Measurements from ENCODE around the gene AGBL5. TPM values are rescaled to one million over a fixed set of nuclear protein-coding genes. Genes with fewer than 3 reads are reported as not detected.

Gene AGBL5, protein sequence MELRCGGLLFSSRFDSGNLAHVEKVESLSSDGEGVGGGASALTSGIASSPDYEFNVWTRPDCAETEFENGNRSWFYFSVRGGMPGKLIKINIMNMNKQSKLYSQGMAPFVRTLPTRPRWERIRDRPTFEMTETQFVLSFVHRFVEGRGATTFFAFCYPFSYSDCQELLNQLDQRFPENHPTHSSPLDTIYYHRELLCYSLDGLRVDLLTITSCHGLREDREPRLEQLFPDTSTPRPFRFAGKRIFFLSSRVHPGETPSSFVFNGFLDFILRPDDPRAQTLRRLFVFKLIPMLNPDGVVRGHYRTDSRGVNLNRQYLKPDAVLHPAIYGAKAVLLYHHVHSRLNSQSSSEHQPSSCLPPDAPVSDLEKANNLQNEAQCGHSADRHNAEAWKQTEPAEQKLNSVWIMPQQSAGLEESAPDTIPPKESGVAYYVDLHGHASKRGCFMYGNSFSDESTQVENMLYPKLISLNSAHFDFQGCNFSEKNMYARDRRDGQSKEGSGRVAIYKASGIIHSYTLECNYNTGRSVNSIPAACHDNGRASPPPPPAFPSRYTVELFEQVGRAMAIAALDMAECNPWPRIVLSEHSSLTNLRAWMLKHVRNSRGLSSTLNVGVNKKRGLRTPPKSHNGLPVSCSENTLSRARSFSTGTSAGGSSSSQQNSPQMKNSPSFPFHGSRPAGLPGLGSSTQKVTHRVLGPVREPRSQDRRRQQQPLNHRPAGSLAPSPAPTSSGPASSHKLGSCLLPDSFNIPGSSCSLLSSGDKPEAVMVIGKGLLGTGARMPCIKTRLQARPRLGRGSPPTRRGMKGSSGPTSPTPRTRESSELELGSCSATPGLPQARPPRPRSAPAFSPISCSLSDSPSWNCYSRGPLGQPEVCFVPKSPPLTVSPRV
- 48.6 and 55.9 TPM in 2 replicates for total RNA-seq (2016; rRNA removed; fragmentation: Illumina TruSeq; extraction: Trizol)
- total RNA-seq (2016; cell fraction: cytosol; rRNA removed; fragmentation: Illumina TruSeq; extraction: Trizol; ENCODE audit: low read depth), result 148 and 152 TPM in 2 replicates
- total RNA-seq (2016; cell fraction: insoluble cytoplasmic fraction; rRNA removed; fragmentation: Illumina TruSeq; extraction: Trizol), result 39.9 and 57.5 TPM in 2 replicates
- total RNA-seq (2016; cell fraction: membrane; rRNA removed; fragmentation: Illumina TruSeq; extraction: Trizol), result 249 and 253 TPM in 2 replicates
- 22.8 and 23.0 TPM in 2 replicates for total RNA-seq (2016; cell fraction: nucleus; rRNA removed; fragmentation: Illumina TruSeq; extraction: Trizol)
- 63.6 and 73.3 TPM in 2 replicates for polyA plus RNA-seq (2011; rRNA removed)
- polyA plus RNA-seq (2011; cell fraction: cytosol; rRNA removed), result 65.6 and 84.8 TPM in 2 replicates
- 45.3 and 47.1 TPM in 2 replicates for polyA plus RNA-seq (2011; cell fraction: nucleus; rRNA removed)
- polyA plus RNA-seq (2012), result 36.8 and 51.0 TPM in 2 replicates
- polyA plus RNA-seq (2016; cell fraction: cytosol; fragmentation: Illumina TruSeq; extraction: Trizol; ENCODE audit: low read depth), result 247 and 251 TPM in 2 replicates
- polyA plus RNA-seq (2016; cell fraction: insoluble cytoplasmic fraction; fragmentation: Illumina TruSeq; extraction: Trizol; ENCODE audit: low read depth), result 54.3 and 66.5 TPM in 2 replicates
- 277 and 306 TPM in 2 replicates for polyA plus RNA-seq (2016; cell fraction: membrane; fragmentation: Illumina TruSeq; extraction: Trizol; ENCODE audit: low read depth)
- polyA plus RNA-seq (2016; cell fraction: nucleus; fragmentation: Illumina TruSeq; extraction: Trizol; ENCODE audit: insufficient read depth, low read depth), result 44.5 and 47.6 TPM in 2 replicates
- polyA minus RNA-seq (2011; rRNA and poly(A)+ RNA removed; ENCODE audit: low replicate concordance), result 109 and 147 TPM in 2 replicates
- 32.5 and 36.6 TPM in 2 replicates for polyA minus RNA-seq (2011; cell fraction: cytosol; rRNA and poly(A)+ RNA removed)
- polyA minus RNA-seq (2011; cell fraction: nucleus; rRNA and poly(A)+ RNA removed), result 26.1 and 37.3 TPM in 2 replicates
- percentile 54 among the genes with signal in this experiment for Bru-seq, nascent RNA
- percentile 65 among the genes with signal in this experiment for BruChase-seq, experiment 1, labeled RNA remaining after a 6-hour chase
- BruChase-seq, experiment 2, labeled RNA remaining after a 2-hour chase, result percentile 62 among the genes with signal in this experiment
- long read RNA-seq, experiment 1, transcript AGBL5-201 (11 exons, 2,382 nt), result major isoform, 49 of 74 reads
- long read RNA-seq, experiment 1, partial matches to known transcripts, result 14 of 74 reads
- long read RNA-seq, experiment 1, other reads (novel, unspliced or antisense), result 10 of 74 reads
- long read RNA-seq, experiment 2, transcript AGBL5-201 (11 exons, 2,382 nt), result major isoform, 37 of 99 reads
- long read RNA-seq, experiment 2, partial matches to known transcripts, result 34 of 99 reads
- long read RNA-seq, experiment 2, other reads (novel, unspliced or antisense), result 20 of 99 reads

DNA sequence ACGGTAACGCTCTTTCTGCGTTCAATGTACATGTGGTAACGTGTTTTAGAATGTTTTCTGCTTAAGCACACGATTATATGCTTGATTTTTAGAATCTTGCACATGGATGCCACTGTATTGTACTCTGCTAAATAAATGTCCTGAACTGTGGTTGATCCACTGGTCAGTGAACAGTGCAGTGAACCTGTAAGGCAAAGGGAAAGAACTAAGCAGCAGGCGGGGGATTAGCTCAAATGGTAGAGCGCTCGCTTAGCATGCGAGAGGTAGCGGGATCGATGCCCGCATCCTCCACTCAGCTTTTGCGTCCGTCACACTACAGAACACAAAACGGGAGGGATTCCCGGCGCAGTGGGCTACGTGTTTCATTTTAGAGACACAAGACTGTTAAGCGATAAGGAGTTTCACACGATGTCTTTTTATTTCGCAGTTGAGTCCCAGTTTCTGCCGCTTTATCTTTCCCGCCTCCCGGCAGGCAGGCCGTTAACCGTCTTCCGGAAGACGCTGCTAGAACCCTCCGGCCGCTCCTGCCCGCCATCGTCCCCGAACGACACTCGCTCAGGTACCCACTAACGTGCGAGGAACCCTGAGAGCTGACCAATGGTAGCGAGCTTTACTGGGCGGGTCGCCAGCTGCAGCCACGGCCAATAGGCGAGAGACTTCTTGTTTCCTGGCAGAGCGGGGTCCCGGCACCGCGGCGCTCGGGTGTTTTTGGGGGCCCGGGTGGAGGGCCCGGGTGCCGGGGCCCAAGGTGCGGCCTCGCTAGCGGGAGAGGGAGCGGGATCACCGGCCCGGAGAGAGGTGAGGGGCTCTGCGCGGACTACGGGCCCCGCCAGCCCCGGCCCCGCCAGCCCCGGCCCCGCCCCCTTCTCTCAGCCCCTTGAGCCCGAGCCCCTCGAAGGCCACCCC is at the start of gene AGBL5:
AGBL5 (plus strand) TSS at position 673 of the 906 bp plus-strand sequence. CDS start 1,291 bp downstream, outside the sequence.
- CTCF ChIA-PET (ENCODE audit: low intra/inter-chr PET ratio, low total read pairs), result interaction anchor here (0.7 kb wide), 1 partner anchor 89 kb away, joined by 3 read pairs; no protein-coding TSS in a partner anchor
- peak within 1 kb of the TSS; percentile 81 for H3K27ac ChIP-seq (ENCODE audit: extremely low read length, insufficient read depth, low read length)
- no TSS peak for BruUV-seq (replicated peaks)
- peaks cover 24% of the 10 kb centered on the region for H3K4me1 ChIP-seq (ENCODE audit: insufficient read depth, low read length)
- in situ Hi-C loops (cut with HindIII; ENCODE audit: extremely low pct_ligation_motif_present, low pct_unique_long_range_greater_than_20kb), result no loop called here
- H3K36me3 ChIP-seq (replicated peaks in 1 of 2; ENCODE audit: control insufficient read depth in 1 of 2, insufficient read depth in 2 of 2, low read length in 2 of 2), result peaks cover 9 to 34% of the 10 kb centered on the region in 2 experiments
- H4K20me1 ChIP-seq (ENCODE audit: insufficient read depth, low read length), result peaks cover 3% of the 10 kb centered on the region; the same call in 1 of the 2 replicates
- DNase-seq (ENCODE audit: low spot score) (peak; percentile 94), FAIRE-seq (no peak), ATAC-seq (peak; percentile 72)
- no peaks in the 10 kb centered on the region for H3K9me3 ChIP-seq (ENCODE audit: low read length)
- intact Hi-C loops (cut with micrococcal nuclease; ENCODE audit: unreplicated experiment), result loop anchor here (1.0 to 2.0 kb wide), 4 partner anchors 19 to 35 kb away; partner anchors contain the start of genes EMILIN1, KHK, OST4 and TMEM214
- peak within 1 kb of the TSS; percentile 77 for H3K9ac ChIP-seq (ENCODE audit: insufficient read depth, low read depth, low read length)
- H2AFZ ChIP-seq (ENCODE audit: low read length), result peak within 1 kb of the TSS; percentile 68
- peak within 1 kb of the TSS; percentile 86 to 97 (median 91) for H3K4me3 ChIP-seq (replicated peaks in 1 of 3; ENCODE audit: insufficient read depth in 1 of 3, low read depth in 2 of 3, low read length in 3 of 3)
- peaks cover 8% of the 10 kb centered on the region for H3K79me2 ChIP-seq (ENCODE audit: insufficient read depth, low read length)
- under 1% methylated on average over 36 of the region's 67 CpGs for WGBS (ENCODE audit: low lambda C conversion rate)
- POLR2A ChIA-PET, result interaction anchor here (0.7 to 6.4 kb wide), 19 partner anchors 9 to 378 kb away, joined by 3 to 100 read pairs (median 11); partner anchors contain the start of genes ATRAID, EIF2B4, EMILIN1 and GTF3C2
- no peaks in the 10 kb centered on the region; a peak in 1 of 5 replicates for H3K27me3 ChIP-seq (ENCODE audit: control insufficient read depth in 1 of 2, insufficient read depth in 2 of 2, low read length in 2 of 2)
- peak within 1 kb of the TSS; percentile 99 for H3K4me2 ChIP-seq (ENCODE audit: low read depth, low read length)
- no peak for TF ChIP-seq SYNCRIP (IDR thresholded peaks at IDR 0.05; ENCODE audit: insufficient read depth, low read depth, low read length)
- TF ChIP-seq KDM3A (CRISPR knock-in tag; IDR thresholded peaks at IDR 0.05; ENCODE audit: low read depth), result peak; percentile 87; the same call in 1 of the 2 replicates
- TF ChIP-seq ZNF260 (CRISPR knock-in tag; IDR thresholded peaks at IDR 0.05; ENCODE audit: borderline replicate concordance, low read depth), result no peak
- TF ChIP-seq HOXA9 (CRISPR knock-in tag; IDR thresholded peaks at IDR 0.05; ENCODE audit: borderline replicate concordance), result peak; percentile 42; the same call in 1 of the 2 replicates
- no peak for TF ChIP-seq TAF15 (IDR thresholded peaks at IDR 0.05; ENCODE audit: low read depth, low read length, poor library complexity, severe bottlenecking)
- TF ChIP-seq ZNF234 (CRISPR knock-in tag; conservative IDR thresholded peaks at IDR 0.05), result peak; percentile 67; the same call in 1 of the 2 replicates
- peak; percentile 98 for TF ChIP-seq ERF (CRISPR knock-in tag; IDR thresholded peaks at IDR 0.05)
- TF ChIP-seq, protein P1, sequence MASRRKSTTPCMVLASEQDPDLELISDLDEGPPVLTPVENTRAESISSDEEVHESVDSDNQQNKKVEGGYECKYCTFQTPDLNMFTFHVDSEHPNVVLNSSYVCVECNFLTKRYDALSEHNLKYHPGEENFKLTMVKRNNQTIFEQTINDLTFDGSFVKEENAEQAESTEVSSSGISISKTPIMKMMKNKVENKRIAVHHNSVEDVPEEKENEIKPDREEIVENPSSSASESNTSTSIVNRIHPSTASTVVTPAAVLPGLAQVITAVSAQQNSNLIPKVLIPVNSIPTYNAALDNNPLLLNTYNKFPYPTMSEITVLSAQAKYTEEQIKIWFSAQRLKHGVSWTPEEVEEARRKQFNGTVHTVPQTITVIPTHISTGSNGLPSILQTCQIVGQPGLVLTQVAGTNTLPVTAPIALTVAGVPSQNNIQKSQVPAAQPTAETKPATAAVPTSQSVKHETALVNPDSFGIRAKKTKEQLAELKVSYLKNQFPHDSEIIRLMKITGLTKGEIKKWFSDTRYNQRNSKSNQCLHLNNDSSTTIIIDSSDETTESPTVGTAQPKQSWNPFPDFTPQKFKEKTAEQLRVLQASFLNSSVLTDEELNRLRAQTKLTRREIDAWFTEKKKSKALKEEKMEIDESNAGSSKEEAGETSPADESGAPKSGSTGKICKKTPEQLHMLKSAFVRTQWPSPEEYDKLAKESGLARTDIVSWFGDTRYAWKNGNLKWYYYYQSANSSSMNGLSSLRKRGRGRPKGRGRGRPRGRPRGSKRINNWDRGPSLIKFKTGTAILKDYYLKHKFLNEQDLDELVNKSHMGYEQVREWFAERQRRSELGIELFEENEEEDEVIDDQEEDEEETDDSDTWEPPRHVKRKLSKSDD (CRISPR knock-in tag; IDR thresholded peaks at IDR 0.05; ENCODE audit: low read depth), result peak; percentile 8; the same call in 1 of the 2 replicates
- TF ChIP-seq ZNF672 (CRISPR knock-in tag; IDR thresholded peaks at IDR 0.05), result peak; percentile 94
- no peak for TF ChIP-seq ZNF850 (CRISPR knock-in tag; conservative IDR thresholded peaks at IDR 0.05)

Measured in HepG2 (cell line).